GM18858 (cell line): ENCODE measurements around the gene ORAI2.
"Not testable (repeated sequence)": the region's sequence is repeated elsewhere in the genome, so short reads cannot be mapped to it uniquely, and the experiment has no call there.

Experiments
- ATAC-seq: cut with Tn5 transposase; IDR thresholded peaks from one replicate; pipeline ENCODE4 v1.9.1; 2021; ENCODE audit not compliant: unreplicated experiment

ORAI2 gene

GRCh38 chr7:102494473-102495149, 61.2 kb downstream of the ORAI2 start:
- peak; percentile 65 for ATAC-seq

DNA sequence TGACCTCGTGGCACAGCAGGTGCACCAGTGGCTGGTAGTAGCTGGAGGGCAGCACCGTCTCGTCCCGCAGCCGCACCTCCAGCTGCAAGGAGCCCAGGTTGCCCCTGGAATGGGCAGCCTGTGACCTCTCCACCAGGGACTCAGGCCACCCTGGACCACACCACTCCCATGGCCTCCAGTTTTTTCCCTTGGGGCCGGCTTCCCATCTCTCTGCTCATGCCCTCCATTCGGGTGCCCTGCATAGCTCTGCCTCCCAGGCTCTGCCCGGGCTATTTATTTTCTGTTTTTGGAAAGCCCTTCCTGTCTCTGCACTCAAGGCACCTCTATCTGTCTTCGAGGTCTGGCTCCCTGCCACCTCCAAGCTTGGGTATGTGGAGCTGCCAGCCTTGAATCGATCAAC, 63.5 kb downstream of the ORAI2 start:
- ATAC-seq = not testable (repeated sequence)

DNA sequence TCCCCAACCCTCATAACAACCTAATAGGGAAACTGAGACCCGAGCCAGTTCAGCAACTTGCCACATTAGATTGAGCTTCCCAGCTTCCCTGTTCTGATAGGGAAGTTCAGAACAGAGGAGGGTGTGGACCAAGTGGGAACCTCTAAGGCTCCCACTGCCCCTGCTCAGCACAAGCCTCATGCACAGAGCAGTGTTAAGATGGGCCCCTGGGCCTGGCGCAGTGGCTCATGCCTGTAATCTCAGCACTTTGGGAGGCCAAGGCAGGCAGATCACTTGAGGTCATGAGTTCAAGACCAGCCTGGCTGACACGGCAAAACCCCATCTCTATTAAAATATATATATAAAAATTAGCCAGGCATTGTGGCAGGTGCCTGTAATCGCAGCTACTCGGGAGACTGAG, 63.9 kb downstream of the ORAI2 start:
- ATAC-seq = not testable (repeated sequence)

GRCh38 chr7:102498321-102498720, 64.9 kb downstream of the ORAI2 start:
- not testable (repeated sequence) for ATAC-seq

DNA sequence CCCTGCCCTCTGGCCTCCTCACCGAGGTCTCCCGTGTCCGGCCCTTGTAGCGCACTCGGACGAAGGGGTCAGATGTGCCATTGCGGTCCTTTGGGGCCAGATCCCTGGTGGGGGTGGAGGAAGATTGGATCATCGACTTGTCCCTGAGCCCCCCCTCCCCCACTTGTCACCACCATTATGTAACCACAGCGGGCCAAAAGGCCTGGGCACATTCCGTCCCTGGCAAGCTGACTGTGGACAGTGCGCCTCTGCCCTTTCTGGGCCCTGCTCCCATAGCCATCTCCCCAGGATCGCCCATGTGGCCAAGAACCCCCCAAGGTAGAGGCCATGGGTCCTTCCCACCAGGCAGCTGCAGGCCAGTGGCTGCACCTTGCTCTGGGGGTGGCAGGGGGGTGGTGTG, 69.8 kb downstream of the ORAI2 start:
- not testable (repeated sequence) for ATAC-seq

GRCh38 chr7:102505298-102506185, 72.2 kb downstream of the ORAI2 start:
- not testable (repeated sequence) for ATAC-seq
